ENCODE data around the gene LRRN4CL.
"Not testable (repeated sequence)": the region's sequence is repeated elsewhere in the genome, so short reads cannot be mapped to it uniquely, and the experiment has no call there.

The LRRN4CL gene

GRCh38 chr11:62689421-62690183 lies at the start of gene LRRN4CL:
TSS of gene LRRN4CL (minus strand) at chr11:62689530. CDS start at chr11:62688508, 1,022 bp downstream.
- peak; percentile 98 for DNase-seq (ENCODE audit: low read depth)

- no peak for DNase-seq (ENCODE audit: low read depth)
Observed at GRCh38 chr11:62737196-62737595, 47.9 kb upstream of the LRRN4CL start.

- DNase-seq (ENCODE audit: low read depth): no peak
Observed at GRCh38 chr11:62732830-62733229, 43.5 kb upstream of the LRRN4CL start.

- DNase-seq (ENCODE audit: low read depth): not testable (repeated sequence)
Observed at GRCh38 chr11:62730076-62730475, 40.7 kb upstream of the LRRN4CL start.

- DNase-seq (ENCODE audit: low read depth): peak; percentile 86
Observed at GRCh38 chr11:62728171-62728988, 39.0 kb upstream of the LRRN4CL start, which contains the start of gene TTC9C. TSS of gene TTC9C (plus strand) at chr11:62728486. CDS start at chr11:62728849, 363 bp downstream.

GRCh38 chr11:62727872-62728170 lies 38.5 kb upstream of the LRRN4CL start:
- peak; percentile 99 for DNase-seq (ENCODE audit: low read depth)

- DNase-seq (ENCODE audit: low read depth): peak; percentile 98
Observed at GRCh38 chr11:62727165-62727871, 38.0 kb upstream of the LRRN4CL start, which contains the start of gene HNRNPUL2. TSS of gene HNRNPUL2 (minus strand) at chr11:62727457. CDS start at chr11:62727156, 301 bp downstream.

GRCh38 chr11:62726915-62727164 lies 37.5 kb upstream of the LRRN4CL start:
- no peak for DNase-seq (ENCODE audit: low read depth)

- DNase-seq (ENCODE audit: low read depth): no peak
Observed at GRCh38 chr11:62726156-62726914, 37.0 kb upstream of the LRRN4CL start.

GRCh38 chr11:62725646-62726045 lies 36.3 kb upstream of the LRRN4CL start:
- DNase-seq (ENCODE audit: low read depth): no peak

- DNase-seq (ENCODE audit: low read depth): no peak
Observed at GRCh38 chr11:62724171-62724570, 34.8 kb upstream of the LRRN4CL start.

GRCh38 chr11:62721994-62722393 lies 32.7 kb upstream of the LRRN4CL start:
- DNase-seq (ENCODE audit: low read depth): no peak

GRCh38 chr11:62719302-62719978 lies 30.1 kb upstream of the LRRN4CL start:
- no peak for DNase-seq (ENCODE audit: low read depth)

GRCh38 chr11:62716816-62717215 lies 27.5 kb upstream of the LRRN4CL start:
- no peak for DNase-seq (ENCODE audit: low read depth)

GRCh38 chr11:62716206-62716605 lies 26.9 kb upstream of the LRRN4CL start:
- DNase-seq (ENCODE audit: low read depth): no peak

GRCh38 chr11:62715150-62716130 lies 26.1 kb upstream of the LRRN4CL start:
- DNase-seq (ENCODE audit: low read depth): no peak

GRCh38 chr11:62713343-62713742 lies 24.0 kb upstream of the LRRN4CL start:
- DNase-seq (ENCODE audit: low read depth): no peak

GRCh38 chr11:62712861-62713260 lies 23.5 kb upstream of the LRRN4CL start:
- no peak for DNase-seq (ENCODE audit: low read depth)

- no peak for DNase-seq (ENCODE audit: low read depth)
Observed at GRCh38 chr11:62712276-62712812, 23.0 kb upstream of the LRRN4CL start.

- no peak for DNase-seq (ENCODE audit: low read depth)
Observed at GRCh38 chr11:62710001-62710345, 20.6 kb upstream of the LRRN4CL start.
